NCI-H748 (cell line): ENCODE results near the gene SLC51B.
"Not testable (repeated sequence)": the region's sequence is repeated elsewhere in the genome, so short reads cannot be mapped to it uniquely, and the experiment has no call there.

ENCODE experiments used
- DNase-seq: peaks from one replicate; lab custom pipeline; 2025; ENCODE audit not compliant: unreplicated experiment; lab: John Stamatoyannopoulos, UW

Gene SLC51B

GRCh38 chr15:65097651-65098263, 52.6 kb downstream of the SLC51B start:
- no peak for DNase-seq

GRCh38 chr15:65099336-65099735, 54.1 kb downstream of the SLC51B start:
- DNase-seq, result no peak

DNA sequence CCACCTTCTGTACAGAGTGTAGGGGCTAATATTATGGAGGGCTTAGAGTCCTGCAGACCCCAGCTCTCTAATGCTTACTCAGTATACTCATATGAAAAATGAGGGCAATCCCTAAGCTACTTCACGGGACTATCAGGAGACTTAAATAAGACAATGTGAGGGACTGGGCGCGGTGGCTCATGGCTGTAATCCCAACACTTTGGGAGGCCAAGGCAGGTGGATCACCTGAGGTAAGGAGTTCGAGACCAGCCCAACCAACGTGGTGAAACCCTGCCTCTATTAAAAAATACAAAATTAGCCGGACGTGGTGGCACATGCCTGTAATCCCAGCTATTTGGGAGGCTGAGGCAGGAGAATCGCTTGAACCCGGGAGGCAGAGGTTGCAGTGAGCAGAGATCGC, 54.6 kb downstream of the SLC51B start:
- DNase-seq, result not testable (repeated sequence)

- DNase-seq, result no peak
Observed at GRCh38 chr15:65100442-65100841, 55.3 kb downstream of the SLC51B start.

- peak; percentile 34 for DNase-seq
Observed at GRCh38 chr15:65101411-65101890, 56.3 kb downstream of the SLC51B start.

DNA sequence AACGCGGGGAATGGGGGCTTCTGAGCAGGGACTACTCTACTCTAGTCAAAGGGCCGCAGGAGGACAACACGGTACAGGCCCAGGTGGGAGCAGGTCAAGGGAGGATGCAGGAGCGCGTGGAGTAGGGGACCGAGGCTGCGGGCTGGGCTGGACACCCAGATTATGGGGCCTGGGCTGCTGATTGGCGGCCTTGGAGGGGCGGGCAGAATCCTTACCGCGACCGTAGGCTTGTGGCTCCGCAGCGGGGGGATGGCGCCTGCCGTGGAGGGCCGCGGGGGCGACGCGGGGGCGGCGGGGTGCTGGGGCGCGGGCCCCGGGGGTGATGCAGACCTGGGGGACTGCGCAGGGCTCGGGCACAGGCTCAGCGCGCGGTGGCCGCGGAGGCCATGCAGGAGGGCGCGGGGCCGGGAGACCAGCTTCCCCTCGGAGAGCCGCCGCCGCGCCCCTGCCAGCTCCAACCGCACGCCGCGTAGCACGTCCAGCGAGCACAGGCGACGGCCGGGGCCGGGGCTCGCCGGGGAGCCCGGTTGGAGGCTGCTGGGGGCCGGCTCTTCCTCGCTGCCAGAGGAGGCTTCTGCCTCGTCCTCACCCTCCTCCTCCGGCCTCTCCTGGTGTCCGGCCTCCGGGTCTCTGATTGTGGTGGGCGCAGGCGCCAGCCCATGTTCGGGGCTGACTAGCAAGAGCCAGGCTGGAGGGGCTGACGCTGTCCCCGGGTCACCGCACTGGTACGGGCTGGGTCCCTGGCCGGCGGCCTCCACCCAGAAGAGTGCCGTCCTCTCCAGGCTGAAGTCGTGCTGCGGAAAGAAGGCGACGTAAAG, 56.9 kb downstream of the SLC51B start:
- no peak for DNase-seq

GRCh38 chr15:65102912-65103311, 57.7 kb downstream of the SLC51B start:
- DNase-seq, result no peak
